Measurements from ENCODE around the gene CEACAM16.

Gene CEACAM16

GRCh38 chr19:44697670-44698034, 1.3 kb upstream of the CEACAM16 start:
- DNase-seq (ENCODE audit: low spot score) = no peak
- TF ChIP-seq CTCF (IDR thresholded peaks at IDR 0.05; ENCODE audit: extremely low read depth, missing control alignments) = no peak

GRCh38 chr19:44700547-44700946, 1.6 kb downstream of the CEACAM16 start:
- TF ChIP-seq CTCF (IDR thresholded peaks at IDR 0.05; ENCODE audit: extremely low read depth, missing control alignments) = no peak
- DNase-seq (ENCODE audit: low spot score) = no peak

GRCh38 chr19:44701228-44701627, 2.3 kb downstream of the CEACAM16 start:
- no peak for TF ChIP-seq CTCF (IDR thresholded peaks at IDR 0.05; ENCODE audit: extremely low read depth, missing control alignments)
- no peak for DNase-seq (ENCODE audit: low spot score)

- DNase-seq (ENCODE audit: low spot score) = no peak
- TF ChIP-seq CTCF (IDR thresholded peaks at IDR 0.05; ENCODE audit: extremely low read depth, missing control alignments) = no peak
Measured at GRCh38 chr19:44702551-44703176, 3.7 kb downstream of the CEACAM16 start.

GRCh38 chr19:44703336-44704078, 4.6 kb downstream of the CEACAM16 start:
- TF ChIP-seq CTCF (IDR thresholded peaks at IDR 0.05; ENCODE audit: extremely low read depth, missing control alignments) = no peak

GRCh38 chr19:44704982-44705381, 6.0 kb downstream of the CEACAM16 start:
- no peak for TF ChIP-seq CTCF (IDR thresholded peaks at IDR 0.05; ENCODE audit: extremely low read depth, missing control alignments)
- DNase-seq (ENCODE audit: low spot score) = no peak

More at GRCh38 chr19:44703336-44704078, 4.6 kb downstream of the CEACAM16 start:
- no peak for DNase-seq (ENCODE audit: low spot score)

- no peak for TF ChIP-seq CTCF (IDR thresholded peaks at IDR 0.05; ENCODE audit: extremely low read depth, missing control alignments)
- no peak for DNase-seq (ENCODE audit: low spot score)
Measured at GRCh38 chr19:44705502-44706010, 6.6 kb downstream of the CEACAM16 start.

Data from GM20000 (cell line).